ENCODE measurements around the gene UACA. TPM values are rescaled to one million over a fixed set of nuclear protein-coding genes. Genes with fewer than 3 reads are reported as not detected.
A peak's percentile ranks its signal among the peaks of the same experiment; 100 is the strongest.

UACA gene
- total and polyA plus RNA-seq, 2 experiments from 2014 or later = 21.5 to 35.8 TPM

DNA sequence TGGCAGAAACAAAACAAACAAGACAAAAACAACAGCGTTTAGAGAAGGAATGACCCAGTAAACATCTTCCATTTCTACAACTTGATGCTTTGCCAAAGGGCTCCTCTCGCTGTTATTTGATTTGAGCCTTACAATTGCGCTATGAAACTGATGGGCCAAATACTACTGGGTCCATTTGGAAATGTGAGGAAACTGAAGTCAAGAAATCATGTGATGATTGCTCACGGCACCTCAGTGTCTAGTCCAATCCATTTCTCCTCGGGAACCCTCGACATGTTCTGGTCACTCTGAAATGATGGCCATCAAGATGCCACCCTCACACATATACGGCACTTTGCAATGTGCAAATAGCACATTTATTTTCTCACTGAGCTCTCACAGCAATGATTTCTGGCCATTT is 136.0 kb downstream of the UACA start:
- peaks cover 35% of the 10 kb centered on the region for H3K4me1 Mint-ChIP-seq
- Histone ChIP-seq H3K9me2 (ENCODE audit: insufficient read depth) (no peaks in the 10 kb centered on the region), H4K20me1 (replicated peaks; ENCODE audit: insufficient read depth) (no peaks in the 10 kb centered on the region), H3K27ac (ENCODE audit: low read depth) (no peak overlapping the region), H3F3A (replicated peaks; ENCODE audit: low read depth) (no peaks in the 10 kb centered on the region), H3K79me2 (replicated peaks; ENCODE audit: insufficient read depth) (no peaks in the 10 kb centered on the region), H3K27me3 (ENCODE audit: insufficient read depth) (no peaks in the 10 kb centered on the region), H2AFZ (peak overlapping the region; percentile 23; the same call in 1 of the 2 replicates), H3K36me3 (ENCODE audit: insufficient read depth) (peaks cover 4% of the 10 kb centered on the region; the same call in 1 of the 2 replicates), H3K4me1 (ENCODE audit: insufficient read depth) (peaks cover 15% of the 10 kb centered on the region), H3K4me2 (no peak overlapping the region), H3K4me3 (no peak overlapping the region)
- no peak overlapping the region for H3K4me3 Mint-ChIP-seq
- TF ChIP-seq STAT1 (IDR thresholded peaks at IDR 0.05; ENCODE audit: unreplicated experiment) (no peak), EZH2 (IDR thresholded peaks at IDR 0.05; ENCODE audit: low read depth, unreplicated experiment) (no peak), ZNF331 (CRISPR knock-in tag; IDR thresholded peaks at IDR 0.05; ENCODE audit: low read depth) (no peak), JUNB (IDR thresholded peaks at IDR 0.05; ENCODE audit: unreplicated experiment) (no peak), POLR2AphosphoS5 (IDR thresholded peaks at IDR 0.05; ENCODE audit: low read depth) (no peak), EZH2phosphoT487 (IDR thresholded peaks at IDR 0.05; ENCODE audit: unreplicated experiment) (no peak)
- TF ChIP-seq, protein P1, sequence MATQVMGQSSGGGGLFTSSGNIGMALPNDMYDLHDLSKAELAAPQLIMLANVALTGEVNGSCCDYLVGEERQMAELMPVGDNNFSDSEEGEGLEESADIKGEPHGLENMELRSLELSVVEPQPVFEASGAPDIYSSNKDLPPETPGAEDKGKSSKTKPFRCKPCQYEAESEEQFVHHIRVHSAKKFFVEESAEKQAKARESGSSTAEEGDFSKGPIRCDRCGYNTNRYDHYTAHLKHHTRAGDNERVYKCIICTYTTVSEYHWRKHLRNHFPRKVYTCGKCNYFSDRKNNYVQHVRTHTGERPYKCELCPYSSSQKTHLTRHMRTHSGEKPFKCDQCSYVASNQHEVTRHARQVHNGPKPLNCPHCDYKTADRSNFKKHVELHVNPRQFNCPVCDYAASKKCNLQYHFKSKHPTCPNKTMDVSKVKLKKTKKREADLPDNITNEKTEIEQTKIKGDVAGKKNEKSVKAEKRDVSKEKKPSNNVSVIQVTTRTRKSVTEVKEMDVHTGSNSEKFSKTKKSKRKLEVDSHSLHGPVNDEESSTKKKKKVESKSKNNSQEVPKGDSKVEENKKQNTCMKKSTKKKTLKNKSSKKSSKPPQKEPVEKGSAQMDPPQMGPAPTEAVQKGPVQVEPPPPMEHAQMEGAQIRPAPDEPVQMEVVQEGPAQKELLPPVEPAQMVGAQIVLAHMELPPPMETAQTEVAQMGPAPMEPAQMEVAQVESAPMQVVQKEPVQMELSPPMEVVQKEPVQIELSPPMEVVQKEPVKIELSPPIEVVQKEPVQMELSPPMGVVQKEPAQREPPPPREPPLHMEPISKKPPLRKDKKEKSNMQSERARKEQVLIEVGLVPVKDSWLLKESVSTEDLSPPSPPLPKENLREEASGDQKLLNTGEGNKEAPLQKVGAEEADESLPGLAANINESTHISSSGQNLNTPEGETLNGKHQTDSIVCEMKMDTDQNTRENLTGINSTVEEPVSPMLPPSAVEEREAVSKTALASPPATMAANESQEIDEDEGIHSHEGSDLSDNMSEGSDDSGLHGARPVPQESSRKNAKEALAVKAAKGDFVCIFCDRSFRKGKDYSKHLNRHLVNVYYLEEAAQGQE (IDR thresholded peaks at IDR 0.05; ENCODE audit: unreplicated experiment) = no peak
- TF ChIP-seq, protein P2, sequence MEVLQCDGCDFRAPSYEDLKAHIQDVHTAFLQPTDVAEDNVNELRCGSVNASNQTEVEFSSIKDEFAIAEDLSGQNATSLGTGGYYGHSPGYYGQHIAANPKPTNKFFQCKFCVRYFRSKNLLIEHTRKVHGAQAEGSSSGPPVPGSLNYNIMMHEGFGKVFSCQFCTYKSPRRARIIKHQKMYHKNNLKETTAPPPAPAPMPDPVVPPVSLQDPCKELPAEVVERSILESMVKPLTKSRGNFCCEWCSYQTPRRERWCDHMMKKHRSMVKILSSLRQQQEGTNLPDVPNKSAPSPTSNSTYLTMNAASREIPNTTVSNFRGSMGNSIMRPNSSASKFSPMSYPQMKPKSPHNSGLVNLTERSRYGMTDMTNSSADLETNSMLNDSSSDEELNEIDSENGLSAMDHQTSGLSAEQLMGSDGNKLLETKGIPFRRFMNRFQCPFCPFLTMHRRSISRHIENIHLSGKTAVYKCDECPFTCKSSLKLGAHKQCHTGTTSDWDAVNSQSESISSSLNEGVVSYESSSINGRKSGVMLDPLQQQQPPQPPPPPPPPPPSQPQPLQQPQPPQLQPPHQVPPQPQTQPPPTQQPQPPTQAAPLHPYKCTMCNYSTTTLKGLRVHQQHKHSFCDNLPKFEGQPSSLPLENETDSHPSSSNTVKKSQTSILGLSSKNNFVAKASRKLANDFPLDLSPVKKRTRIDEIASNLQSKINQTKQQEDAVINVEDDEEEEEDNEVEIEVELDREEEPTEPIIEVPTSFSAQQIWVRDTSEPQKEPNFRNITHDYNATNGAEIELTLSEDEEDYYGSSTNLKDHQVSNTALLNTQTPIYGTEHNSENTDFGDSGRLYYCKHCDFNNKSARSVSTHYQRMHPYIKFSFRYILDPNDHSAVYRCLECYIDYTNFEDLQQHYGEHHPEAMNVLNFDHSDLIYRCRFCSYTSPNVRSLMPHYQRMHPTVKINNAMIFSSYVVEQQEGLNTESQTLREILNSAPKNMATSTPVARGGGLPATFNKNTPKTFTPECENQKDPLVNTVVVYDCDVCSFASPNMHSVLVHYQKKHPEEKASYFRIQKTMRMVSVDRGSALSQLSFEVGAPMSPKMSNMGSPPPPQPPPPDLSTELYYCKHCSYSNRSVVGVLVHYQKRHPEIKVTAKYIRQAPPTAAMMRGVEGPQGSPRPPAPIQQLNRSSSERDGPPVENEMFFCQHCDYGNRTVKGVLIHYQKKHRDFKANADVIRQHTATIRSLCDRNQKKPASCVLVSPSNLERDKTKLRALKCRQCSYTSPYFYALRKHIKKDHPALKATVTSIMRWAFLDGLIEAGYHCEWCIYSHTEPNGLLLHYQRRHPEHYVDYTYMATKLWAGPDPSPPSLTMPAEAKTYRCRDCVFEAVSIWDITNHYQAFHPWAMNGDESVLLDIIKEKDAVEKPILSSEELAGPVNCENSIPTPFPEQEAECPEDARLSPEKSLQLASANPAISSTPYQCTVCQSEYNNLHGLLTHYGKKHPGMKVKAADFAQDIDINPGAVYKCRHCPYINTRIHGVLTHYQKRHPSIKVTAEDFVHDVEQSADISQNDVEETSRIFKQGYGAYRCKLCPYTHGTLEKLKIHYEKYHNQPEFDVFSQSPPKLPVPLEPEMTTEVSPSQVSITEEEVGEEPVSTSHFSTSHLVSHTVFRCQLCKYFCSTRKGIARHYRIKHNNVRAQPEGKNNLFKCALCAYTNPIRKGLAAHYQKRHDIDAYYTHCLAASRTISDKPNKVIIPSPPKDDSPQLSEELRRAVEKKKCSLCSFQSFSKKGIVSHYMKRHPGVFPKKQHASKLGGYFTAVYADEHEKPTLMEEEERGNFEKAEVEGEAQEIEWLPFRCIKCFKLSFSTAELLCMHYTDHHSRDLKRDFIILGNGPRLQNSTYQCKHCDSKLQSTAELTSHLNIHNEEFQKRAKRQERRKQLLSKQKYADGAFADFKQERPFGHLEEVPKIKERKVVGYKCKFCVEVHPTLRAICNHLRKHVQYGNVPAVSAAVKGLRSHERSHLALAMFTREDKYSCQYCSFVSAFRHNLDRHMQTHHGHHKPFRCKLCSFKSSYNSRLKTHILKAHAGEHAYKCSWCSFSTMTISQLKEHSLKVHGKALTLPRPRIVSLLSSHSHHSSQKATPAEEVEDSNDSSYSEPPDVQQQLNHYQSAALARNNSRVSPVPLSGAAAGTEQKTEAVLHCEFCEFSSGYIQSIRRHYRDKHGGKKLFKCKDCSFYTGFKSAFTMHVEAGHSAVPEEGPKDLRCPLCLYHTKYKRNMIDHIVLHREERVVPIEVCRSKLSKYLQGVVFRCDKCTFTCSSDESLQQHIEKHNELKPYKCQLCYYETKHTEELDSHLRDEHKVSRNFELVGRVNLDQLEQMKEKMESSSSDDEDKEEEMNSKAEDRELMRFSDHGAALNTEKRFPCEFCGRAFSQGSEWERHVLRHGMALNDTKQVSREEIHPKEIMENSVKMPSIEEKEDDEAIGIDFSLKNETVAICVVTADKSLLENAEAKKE (CRISPR knock-in tag; IDR thresholded peaks at IDR 0.05) = no peak
- ATAC-seq (no peak), DNase-seq (ENCODE audit: low spot score) (no peak)
- H3K27me3 Mint-ChIP-seq (ENCODE audit: insufficient read depth, low read depth, poor library complexity) = peaks cover 6% of the 10 kb centered on the region
- H3K27ac Mint-ChIP-seq = no peak overlapping the region
- H3K9me3 Mint-ChIP-seq = peaks cover 16% of the 10 kb centered on the region
- peaks cover 9% of the 10 kb centered on the region for H3K36me3 Mint-ChIP-seq (ENCODE audit: low read depth)

All from GM23338 (cell line).